GM19193 (cell line): ENCODE data around the gene ATG9A.
A peak's percentile ranks its signal among the peaks of the same experiment; 100 is the strongest.

Source experiments
- POLR2A ChIP-seq: IDR thresholded peaks from 4 replicates; pipeline ENCODE4 v1.6.1; 2011; ENCODE audit not compliant: insufficient read depth, insufficient read length; ENCODE audit errors: extremely low read depth

The ATG9A gene

GRCh38 chr2:219245899-219246230 lies 16.4 kb upstream of the ATG9A start:
- no peak for TF ChIP-seq POLR2A

GRCh38 chr2:219245148-219245898 lies 15.9 kb upstream of the ATG9A start, which contains the start of the genes GLB1L and STK16:
Gene GLB1L (minus strand): TSS chr2:219245444. CDS start chr2:219243573, 1,871 bp downstream.
Gene STK16 (plus strand): TSS chr2:219245479. CDS start chr2:219246000, 521 bp downstream.
- peak; percentile 87 for TF ChIP-seq POLR2A

- no peak for TF ChIP-seq POLR2A
Measured at GRCh38 chr2:219244789-219245147, 15.3 kb upstream of the ATG9A start.

- TF ChIP-seq POLR2A: no peak
Measured at GRCh38 chr2:219243291-219243761, 13.9 kb upstream of the ATG9A start.

- no peak for TF ChIP-seq POLR2A
Measured at GRCh38 chr2:219234331-219234730, 4.9 kb upstream of the ATG9A start.

GRCh38 chr2:219230059-219230540 lies 664 bp upstream of the ATG9A start:
- TF ChIP-seq POLR2A: no peak

- TF ChIP-seq POLR2A: no peak
Measured at GRCh38 chr2:219228911-219229304, 528 bp downstream of the ATG9A start.

DNA sequence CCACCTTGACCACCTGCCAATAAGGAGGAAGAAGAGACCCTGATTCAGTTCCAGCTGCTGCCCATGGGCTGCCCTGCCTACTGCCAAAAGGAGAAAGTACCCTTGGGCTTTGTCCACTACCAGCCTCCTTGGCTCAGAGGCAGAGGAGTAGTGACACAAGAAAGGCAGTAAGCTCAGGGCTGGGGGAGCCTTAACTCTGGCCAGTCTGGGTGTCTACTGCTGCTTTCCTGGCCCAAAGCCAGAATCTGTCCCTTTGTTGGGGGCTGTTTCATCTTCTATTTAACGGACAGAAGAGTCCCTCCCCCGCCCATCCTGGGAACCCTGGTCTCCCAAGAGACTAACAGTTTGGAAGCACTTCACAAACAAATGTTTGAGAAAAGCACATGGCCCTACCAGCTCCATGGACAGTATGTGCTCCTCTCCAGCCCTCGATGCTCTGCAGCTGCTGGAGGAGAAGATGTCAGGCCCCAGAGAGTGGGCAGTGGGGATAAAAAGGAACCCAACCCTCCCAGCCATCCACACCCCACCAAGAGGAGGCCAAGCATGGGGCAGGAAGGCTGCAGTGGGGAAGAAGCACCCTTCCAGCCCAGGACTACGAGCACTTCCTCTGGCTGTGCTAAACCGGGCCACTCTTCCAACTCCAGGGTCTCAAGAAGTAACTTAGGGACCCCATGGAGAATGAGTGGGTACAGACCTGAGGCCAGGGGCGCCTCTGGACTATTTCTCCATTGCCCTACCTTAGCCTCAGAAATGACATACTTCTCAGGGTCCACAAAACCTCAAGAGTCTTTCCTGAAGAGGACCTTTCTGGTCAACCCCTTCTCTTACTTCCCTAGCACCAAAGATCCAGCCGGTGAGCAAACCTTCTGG lies 1.2 kb downstream of the ATG9A start:
- no peak for TF ChIP-seq POLR2A

- no peak for TF ChIP-seq POLR2A
Measured at GRCh38 chr2:219225350-219225749, 4.1 kb downstream of the ATG9A start.

GRCh38 chr2:219223831-219224610 lies 5.4 kb downstream of the ATG9A start:
- no peak for TF ChIP-seq POLR2A

GRCh38 chr2:219221957-219222518 lies 7.4 kb downstream of the ATG9A start:
- TF ChIP-seq POLR2A: no peak

DNA sequence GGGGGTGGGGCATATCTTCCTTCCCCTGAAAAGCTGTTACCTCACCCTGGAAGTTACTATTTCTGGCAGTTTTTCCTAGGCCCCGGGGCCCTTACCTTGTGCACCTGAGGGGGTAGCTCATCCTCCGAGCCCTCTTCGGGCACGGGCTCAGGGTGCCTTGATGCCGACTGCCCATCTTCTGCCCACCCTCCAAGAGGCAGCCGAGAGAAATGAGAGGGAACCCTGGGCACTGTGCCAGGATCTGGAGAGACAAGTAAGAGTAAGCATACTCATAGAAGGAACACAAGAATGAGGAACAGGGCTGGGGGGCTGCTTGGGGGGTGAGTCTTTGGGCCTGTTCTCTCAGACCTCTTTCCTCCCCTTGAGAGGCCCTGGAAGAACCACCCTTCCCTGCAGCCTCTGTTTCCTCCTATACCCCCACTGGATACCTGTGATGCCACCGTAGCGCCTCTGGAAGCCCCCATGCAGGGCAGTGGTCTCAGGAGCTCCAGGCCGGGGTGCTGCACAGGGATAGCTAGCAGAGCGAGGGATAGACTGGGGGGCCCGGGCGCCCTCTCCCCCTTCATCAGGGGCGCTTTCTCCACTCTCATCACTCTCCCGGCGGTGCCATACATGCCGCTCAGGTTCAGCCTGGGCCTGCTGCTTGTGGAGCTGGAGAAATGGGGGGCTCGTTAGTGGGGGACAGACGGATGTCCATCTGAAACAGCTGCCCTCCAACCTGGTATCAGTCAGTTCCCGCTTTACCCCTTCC lies 8.6 kb downstream of the ATG9A start:
- TF ChIP-seq POLR2A: no peak

GRCh38 chr2:219219784-219220532 lies 9.5 kb downstream of the ATG9A start:
- TF ChIP-seq POLR2A: no peak
